Measurements from ENCODE around the gene OTUD3. TPM values are rescaled to one million over a fixed set of nuclear protein-coding genes. Genes with fewer than 3 reads are reported as not detected.
A peak's percentile ranks its signal among the peaks of the same experiment; 100 is the strongest.
"Not testable (repeated sequence)": the region's sequence is repeated elsewhere in the genome, so short reads cannot be mapped to it uniquely, and the experiment has no call there.

OTUD3 gene
- total and polyA plus RNA-seq, 4 donors: 11.6 to 36.1 (median 11.8) TPM

DNA sequence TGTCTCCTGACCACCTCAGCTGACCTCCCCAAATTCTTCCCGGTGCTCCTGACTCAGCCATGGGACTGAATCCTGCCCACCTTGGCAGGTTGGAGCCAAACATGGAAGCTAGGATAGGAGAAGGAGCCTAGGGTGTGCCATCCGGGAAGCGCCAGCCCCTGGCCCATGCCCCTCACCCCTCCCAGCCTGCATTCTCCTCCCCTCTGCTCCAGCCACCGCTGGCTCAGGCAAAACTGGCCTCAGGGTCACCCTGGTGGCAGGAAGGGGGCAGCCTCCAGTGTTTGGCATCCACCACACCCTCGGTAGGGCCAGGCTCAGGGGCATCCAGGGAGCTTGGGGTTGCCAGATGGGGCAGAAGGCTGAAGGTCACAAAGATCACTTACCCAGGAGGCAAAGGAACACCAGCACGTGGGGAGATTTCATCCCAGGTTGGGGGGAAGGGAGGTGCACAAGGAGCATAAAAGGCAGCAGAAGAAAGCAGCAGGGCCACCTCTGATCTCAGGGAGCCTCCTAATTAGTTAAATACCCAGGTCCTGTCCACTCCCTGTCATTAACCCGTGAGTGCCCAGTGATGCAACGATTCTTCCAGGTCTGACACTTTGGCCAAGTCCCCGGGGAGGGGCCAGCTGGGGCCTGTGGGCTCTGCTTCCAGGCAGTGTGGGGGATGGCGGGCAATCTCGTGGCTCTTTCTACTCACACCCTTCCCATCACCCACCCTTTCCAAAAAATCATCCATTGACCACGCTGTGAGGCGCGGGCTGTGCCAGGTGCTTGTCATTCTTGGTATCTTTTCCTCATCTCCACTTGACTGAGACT lies 41.1 kb downstream of the OTUD3 start, which contains the start of gene PLA2G2E:
PLA2G2E (minus strand) TSS at position 481 of the 816 bp plus-strand sequence; CDS start at position 423, 58 bp downstream.
- 63% methylated on average over 12 of the region's 14 CpGs for WGBS (ENCODE audit: insufficient coverage)
- Histone ChIP-seq H3K4me1 (ENCODE audit: control insufficient read depth, insufficient read depth, low read length) (no peaks in the 10 kb centered on the region), H3K27me3 (ENCODE audit: control insufficient read depth, insufficient read depth, low read length) (no peaks in the 10 kb centered on the region), H3K27ac (ENCODE audit: low read depth, low read length) (no peak within 1 kb of the TSS), H3K4me3 (ENCODE audit: low read depth, low read length) (no peak within 1 kb of the TSS), H3K36me3 (ENCODE audit: control insufficient read depth, insufficient read depth, low read length) (no peaks in the 10 kb centered on the region), H3K9me3 (ENCODE audit: control insufficient read depth, insufficient read depth, low read length) (no peaks in the 10 kb centered on the region)
- no peak for DNase-seq (ENCODE audit: low read depth in 4 of 6, low spot score in 6 of 6)

DNA sequence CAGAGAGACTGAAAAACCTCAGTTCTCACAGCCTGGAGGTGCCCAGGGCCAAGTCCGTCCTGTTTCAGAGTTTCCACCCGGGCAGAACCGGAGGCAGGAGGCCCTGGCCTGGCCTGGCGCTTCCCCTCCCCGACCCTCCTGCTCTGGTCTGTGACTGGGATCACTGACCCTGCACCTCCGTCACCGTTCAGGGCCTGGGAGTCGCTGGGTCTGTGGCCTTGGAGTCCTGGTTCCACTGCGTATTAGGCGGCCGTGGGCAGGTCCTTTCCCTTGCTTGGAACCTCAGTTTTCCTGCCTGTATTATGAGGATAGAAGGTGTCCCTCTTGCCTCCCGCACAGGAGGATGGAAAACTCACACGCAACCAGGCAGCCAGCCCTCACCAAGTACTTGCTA lies 41.8 kb downstream of the OTUD3 start:
- Histone ChIP-seq H3K4me3 (ENCODE audit: low read depth, low read length) (no peak overlapping the region), H3K27me3 (ENCODE audit: control insufficient read depth, insufficient read depth, low read length) (no peaks in the 10 kb centered on the region), H3K4me1 (ENCODE audit: control insufficient read depth, insufficient read depth, low read length) (no peaks in the 10 kb centered on the region), H3K9me3 (ENCODE audit: control insufficient read depth, insufficient read depth, low read length) (no peaks in the 10 kb centered on the region), H3K36me3 (ENCODE audit: control insufficient read depth, insufficient read depth, low read length) (no peaks in the 10 kb centered on the region), H3K27ac (ENCODE audit: low read depth, low read length) (no peak overlapping the region)
- no peak for DNase-seq (ENCODE audit: low read depth in 4 of 6, low spot score in 6 of 6)
- WGBS (ENCODE audit: insufficient coverage): 78% methylated on average over 13 of the region's 13 CpGs

- 88% methylated on average over 6 of the region's 7 CpGs for WGBS (ENCODE audit: insufficient coverage)
- Histone ChIP-seq H3K27me3 (ENCODE audit: control insufficient read depth, insufficient read depth, low read length) (no peaks in the 10 kb centered on the region), H3K9me3 (ENCODE audit: control insufficient read depth, insufficient read depth, low read length) (no peaks in the 10 kb centered on the region), H3K4me3 (ENCODE audit: low read depth, low read length) (no peak overlapping the region), H3K4me1 (ENCODE audit: control insufficient read depth, insufficient read depth, low read length) (no peaks in the 10 kb centered on the region), H3K27ac (ENCODE audit: low read depth, low read length) (no peak overlapping the region), H3K36me3 (ENCODE audit: control insufficient read depth, insufficient read depth, low read length) (no peaks in the 10 kb centered on the region)
- no peak for DNase-seq (ENCODE audit: low read depth in 4 of 6, low spot score in 6 of 6)
These were observed 43.3 kb downstream of the OTUD3 start for GRCh38 chr1:19925342-19926070.

DNA sequence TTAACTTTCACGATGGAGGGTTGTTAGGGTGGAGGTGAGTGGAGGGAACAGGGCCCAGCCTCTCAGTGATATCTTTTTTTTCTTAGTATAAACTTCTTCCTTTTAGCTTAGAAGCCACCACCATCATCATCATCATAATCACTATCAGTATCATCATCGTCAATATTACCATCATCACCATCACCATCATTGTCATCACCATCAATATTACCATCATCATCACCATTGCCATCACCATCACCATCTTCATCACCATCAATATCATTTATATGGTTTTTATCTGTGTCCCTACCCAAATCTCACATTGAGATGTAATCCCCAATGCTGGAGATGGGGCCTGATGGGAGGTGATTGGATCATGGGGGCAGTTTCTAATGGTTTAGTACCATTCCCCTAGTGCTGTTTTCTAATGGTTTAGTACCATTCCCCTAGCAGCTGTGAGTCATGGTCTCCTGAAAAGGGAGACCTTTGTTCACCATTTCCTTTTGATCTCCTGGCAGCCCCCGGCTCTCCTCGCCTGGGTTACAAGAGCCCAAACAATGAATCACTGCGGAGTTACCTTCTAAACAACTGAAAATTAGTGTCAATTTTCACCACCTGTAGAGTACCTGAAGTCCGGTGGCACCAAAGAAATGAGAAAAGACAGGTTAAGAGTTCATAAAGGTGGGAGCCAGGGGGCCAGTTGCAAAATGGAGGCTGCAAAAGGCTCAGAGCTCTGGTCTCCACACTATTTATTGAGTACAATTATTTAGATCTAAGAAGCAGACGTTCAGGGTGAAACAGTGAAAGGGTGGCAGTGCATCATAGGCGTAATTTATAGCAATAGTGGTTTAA lies 44.3 kb downstream of the OTUD3 start:
- WGBS (ENCODE audit: insufficient coverage): 57% methylated on average over 4 of the region's 8 CpGs
- no peak overlapping the region for H3K27ac ChIP-seq (ENCODE audit: low read depth, low read length)
- no peak overlapping the region for H3K4me3 ChIP-seq (ENCODE audit: low read depth, low read length)
- H3K4me1 ChIP-seq (ENCODE audit: control insufficient read depth, insufficient read depth, low read length): no peaks in the 10 kb centered on the region
- H3K27me3 ChIP-seq (ENCODE audit: control insufficient read depth, insufficient read depth, low read length): no peaks in the 10 kb centered on the region
- H3K36me3 ChIP-seq (ENCODE audit: control insufficient read depth, insufficient read depth, low read length): no peaks in the 10 kb centered on the region
- no peak for DNase-seq (ENCODE audit: low read depth in 4 of 6, low spot score in 6 of 6)
- no peaks in the 10 kb centered on the region for H3K9me3 ChIP-seq (ENCODE audit: control insufficient read depth, insufficient read depth, low read length)

GRCh38 chr1:19927130-19927421 lies 44.9 kb downstream of the OTUD3 start:
- H3K36me3 ChIP-seq (ENCODE audit: control insufficient read depth, insufficient read depth, low read length); H3K9me3 ChIP-seq (ENCODE audit: control insufficient read depth, insufficient read depth, low read length); H3K27me3 ChIP-seq (ENCODE audit: control insufficient read depth, insufficient read depth, low read length): not testable (repeated sequence)

DNA sequence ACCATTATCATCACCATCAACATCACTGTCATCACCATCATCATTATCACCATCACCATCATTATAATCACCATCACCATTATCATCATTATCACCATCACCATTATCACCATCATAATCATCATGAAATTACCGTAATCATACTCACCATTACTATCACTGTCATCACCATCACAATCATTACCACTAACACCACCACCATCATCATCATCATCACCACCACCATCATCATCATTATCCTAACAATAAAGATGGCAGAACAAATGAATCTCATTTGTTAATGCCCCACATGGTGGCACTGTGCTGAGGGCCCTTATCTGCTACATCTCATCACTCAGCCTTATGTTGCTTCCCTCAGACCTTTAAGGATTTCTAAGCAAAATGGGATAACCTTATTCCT lies 50.7 kb downstream of the OTUD3 start:
- no peaks in the 10 kb centered on the region for H3K27me3 ChIP-seq (ENCODE audit: control insufficient read depth, insufficient read depth, low read length)
- DNase-seq (ENCODE audit: low read depth in 4 of 6, low spot score in 6 of 6): no peak
- H3K9me3 ChIP-seq (ENCODE audit: control insufficient read depth, insufficient read depth, low read length): peaks cover 4% of the 10 kb centered on the region
- H3K4me1 ChIP-seq (ENCODE audit: control insufficient read depth, insufficient read depth, low read length): no peaks in the 10 kb centered on the region
- no peaks in the 10 kb centered on the region for H3K36me3 ChIP-seq (ENCODE audit: control insufficient read depth, insufficient read depth, low read length)
- no peak overlapping the region for H3K27ac ChIP-seq (ENCODE audit: low read depth, low read length)
- no peak overlapping the region for H3K4me3 ChIP-seq (ENCODE audit: low read depth, low read length)
- whole genome bisulfite sequencing (ENCODE audit: insufficient coverage): 0% methylated on average over 1 of the region's 1 CpG

More at GRCh38 chr1:19927130-19927421, 44.9 kb downstream of the OTUD3 start:
- not testable (repeated sequence) for H3K27ac ChIP-seq (ENCODE audit: low read depth, low read length); H3K4me3 ChIP-seq (ENCODE audit: low read depth, low read length); DNase-seq (ENCODE audit: low read depth in 4 of 6, low spot score in 6 of 6); H3K4me1 ChIP-seq (ENCODE audit: control insufficient read depth, insufficient read depth, low read length)
- whole genome bisulfite sequencing (ENCODE audit: insufficient coverage): 80% methylated on average over 3 of the region's 3 CpGs

DNA sequence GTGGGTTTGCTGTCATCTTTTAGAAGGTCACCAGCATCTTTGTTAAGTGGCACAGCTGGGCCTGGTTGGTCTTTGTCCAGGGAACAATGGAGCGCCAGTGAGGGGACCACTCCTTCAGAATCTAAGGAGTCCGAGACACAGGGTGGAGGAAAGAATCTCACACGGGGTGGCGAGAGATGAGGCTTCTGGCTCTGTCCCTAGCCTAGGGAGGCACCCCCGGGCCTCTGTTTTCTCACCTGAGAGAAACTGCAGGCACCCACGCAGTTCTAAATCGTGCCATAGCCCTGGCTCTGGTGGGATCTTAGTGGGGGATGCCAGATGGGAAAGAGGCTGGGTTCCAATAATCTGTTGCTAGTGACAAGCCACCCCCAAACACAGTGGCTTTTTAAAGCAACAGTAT lies 52.1 kb downstream of the OTUD3 start:
- no peaks in the 10 kb centered on the region for H3K27me3 ChIP-seq (ENCODE audit: control insufficient read depth, insufficient read depth, low read length)
- H3K9me3 ChIP-seq (ENCODE audit: control insufficient read depth, insufficient read depth, low read length): peaks cover 4% of the 10 kb centered on the region
- H3K4me3 ChIP-seq (ENCODE audit: low read depth, low read length): no peak overlapping the region
- no peaks in the 10 kb centered on the region for H3K36me3 ChIP-seq (ENCODE audit: control insufficient read depth, insufficient read depth, low read length)
- 63% methylated on average over 6 of the region's 7 CpGs for WGBS (ENCODE audit: insufficient coverage)
- DNase-seq (ENCODE audit: low read depth in 4 of 6, low spot score in 6 of 6): peak in 1 of 6 donors; percentile 22
- H3K27ac ChIP-seq (ENCODE audit: low read depth, low read length): no peak overlapping the region
- no peaks in the 10 kb centered on the region for H3K4me1 ChIP-seq (ENCODE audit: control insufficient read depth, insufficient read depth, low read length)

DNA sequence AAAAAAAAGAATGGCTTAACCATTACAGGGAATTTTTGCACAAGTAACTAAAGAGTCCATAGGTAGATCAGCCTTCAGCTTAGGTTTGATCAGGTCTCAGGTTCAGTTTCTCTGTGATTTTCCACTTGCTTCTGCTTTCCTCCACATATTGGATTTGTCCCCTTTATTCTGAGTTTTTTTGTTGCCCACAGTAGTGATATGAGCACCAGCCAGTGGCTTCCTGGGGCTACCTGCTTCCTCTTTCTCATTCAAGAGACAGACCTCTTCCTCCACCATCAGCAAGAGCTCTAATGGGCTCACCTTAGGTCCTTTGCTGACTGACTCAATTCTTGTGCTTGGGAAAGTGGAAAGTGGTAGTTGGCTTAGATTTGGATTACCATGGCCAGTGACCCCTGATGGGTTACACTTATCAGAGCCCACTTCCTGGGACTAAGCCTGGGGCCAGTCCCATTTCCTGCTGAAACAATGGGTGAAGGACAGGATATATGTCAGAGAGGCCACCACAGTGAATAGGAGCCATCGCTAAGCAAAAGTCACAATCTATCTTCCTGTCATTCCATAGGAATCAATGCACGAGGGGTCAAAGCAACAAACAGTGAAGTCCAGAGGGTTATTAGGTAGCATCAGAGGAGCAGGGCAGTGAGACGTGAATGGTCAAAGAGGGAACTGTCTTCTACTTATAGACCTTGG lies 54.0 kb downstream of the OTUD3 start:
- Histone ChIP-seq H3K36me3 (ENCODE audit: control insufficient read depth, insufficient read depth, low read length) (no peaks in the 10 kb centered on the region), H3K27ac (ENCODE audit: low read depth, low read length) (no peak overlapping the region), H3K9me3 (ENCODE audit: control insufficient read depth, insufficient read depth, low read length) (peaks cover 4% of the 10 kb centered on the region), H3K27me3 (ENCODE audit: control insufficient read depth, insufficient read depth, low read length) (no peaks in the 10 kb centered on the region), H3K4me1 (ENCODE audit: control insufficient read depth, insufficient read depth, low read length) (no peaks in the 10 kb centered on the region), H3K4me3 (ENCODE audit: low read depth, low read length) (no peak overlapping the region)
- 50% methylated on average over 2 of the region's 3 CpGs for WGBS (ENCODE audit: insufficient coverage)
- DNase-seq (ENCODE audit: low read depth in 4 of 6, low spot score in 6 of 6): no peak

DNA sequence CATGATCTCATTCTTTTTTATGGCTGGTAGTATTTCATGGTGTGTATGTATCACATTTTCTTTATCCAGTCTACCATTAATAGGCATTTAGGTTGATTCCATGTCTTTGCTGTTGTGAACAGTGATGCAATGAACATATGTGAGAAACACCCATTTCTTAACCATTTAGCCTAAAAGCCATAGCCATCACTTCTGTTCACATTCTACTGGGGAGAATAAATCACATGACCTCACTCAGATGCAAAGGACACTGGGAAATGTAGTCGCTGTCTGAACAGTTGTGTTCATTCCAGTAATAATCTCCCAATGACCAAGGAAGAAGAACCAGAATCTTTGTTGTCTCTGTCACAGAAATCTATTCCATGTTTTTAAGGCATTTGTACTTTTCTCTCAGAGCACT lies 56.3 kb downstream of the OTUD3 start:
- no peaks in the 10 kb centered on the region for H3K27me3 ChIP-seq (ENCODE audit: control insufficient read depth, insufficient read depth, low read length)
- H3K4me3 ChIP-seq (ENCODE audit: low read depth, low read length): no peak overlapping the region
- H3K36me3 ChIP-seq (ENCODE audit: control insufficient read depth, insufficient read depth, low read length): no peaks in the 10 kb centered on the region
- 83% methylated on average over 1 of the region's 1 CpG for WGBS (ENCODE audit: insufficient coverage)
- no peak overlapping the region for H3K27ac ChIP-seq (ENCODE audit: low read depth, low read length)
- H3K4me1 ChIP-seq (ENCODE audit: control insufficient read depth, insufficient read depth, low read length): no peaks in the 10 kb centered on the region
- H3K9me3 ChIP-seq (ENCODE audit: control insufficient read depth, insufficient read depth, low read length): no peaks in the 10 kb centered on the region
- no peak for DNase-seq (ENCODE audit: low read depth in 4 of 6, low spot score in 6 of 6)

Data from spinal cord (tissue), 10 donors.